ENCODE data around the gene CCDC85B. TPM values are rescaled to one million over a fixed set of nuclear protein-coding genes. Genes with fewer than 3 reads are reported as not detected.

CCDC85B gene
- total RNA-seq, 2 donors from 2014 or later = 49.8 to 54.5 TPM

- Histone ChIP-seq H3K4me1 (peaks cover 21% of the 10 kb centered on the region), H3K9me3 (no peaks in the 10 kb centered on the region), H3K27ac (no peak overlapping the region), H3K27me3 (no peaks in the 10 kb centered on the region), H3K36me3 (replicated peaks in 1 of 2; ENCODE audit: insufficient read depth in 1 of 2, low read depth in 2 of 2) (peaks cover 0 to 7% of the 10 kb centered on the region in 2 donors), H3K4me3 (no peak overlapping the region)
- DNase-seq = no peak
- TF ChIP-seq POLR2A (IDR thresholded peaks at IDR 0.05) (no peak), CTCF (IDR thresholded peaks at IDR 0.05) (no peak)
- WGBS, 2 donors = 74 to 76% methylated on average over 28 of the region's 28 CpGs
- intact Hi-C loops (cut with DNase I) = loop anchor here (5.0 kb wide), 1 partner anchor 98 kb away; no protein-coding TSS in a partner anchor
- no peak for ATAC-seq
These were observed 6.4 kb upstream of the CCDC85B start for GRCh38 chr11:65883786-65884715.

- H3K9me3 ChIP-seq = no peaks in the 10 kb centered on the region
- H3K27me3 ChIP-seq = no peaks in the 10 kb centered on the region
- peak; percentile 97 to 100 (median 99) for TF ChIP-seq CTCF (IDR thresholded peaks at IDR 0.05)
- no peak for TF ChIP-seq POLR2A (IDR thresholded peaks at IDR 0.05)
- no peak overlapping the region for H3K4me3 ChIP-seq
- ATAC-seq (peak; percentile 37), DNase-seq (peak; percentile 75 to 82 (median 80))
- intact Hi-C loops (cut with DNase I) = loop anchor here (5.0 kb wide), 1 partner anchor 98 kb away; no protein-coding TSS in a partner anchor
- 0 to 18% methylated on average over 3 to 9 of the region's 9 CpGs for WGBS, 2 donors
- peaks cover 0 to 7% of the 10 kb centered on the region in 2 donors for H3K36me3 ChIP-seq (replicated peaks in 1 of 2; ENCODE audit: insufficient read depth in 1 of 2, low read depth in 2 of 2)
- peaks cover 27% of the 10 kb centered on the region for H3K4me1 ChIP-seq
- no peak overlapping the region for H3K27ac ChIP-seq
These were observed 5.8 kb upstream of the CCDC85B start for GRCh38 chr11:65884716-65885092.

GRCh38 chr11:65885231-65885630 is 5.2 kb upstream of the CCDC85B start:
- Histone ChIP-seq H3K4me3 (no peak overlapping the region), H3K27me3 (no peaks in the 10 kb centered on the region), H3K36me3 (replicated peaks in 1 of 2; ENCODE audit: insufficient read depth in 1 of 2, low read depth in 2 of 2) (peaks cover 0 to 7% of the 10 kb centered on the region in 2 donors), H3K4me1 (peaks cover 32% of the 10 kb centered on the region), H3K27ac (no peak overlapping the region), H3K9me3 (no peaks in the 10 kb centered on the region)
- ATAC-seq (no peak), DNase-seq (no peak)
- 76 to 87% methylated on average over 5 to 7 of the region's 7 CpGs for WGBS, 2 donors
- TF ChIP-seq CTCF (IDR thresholded peaks at IDR 0.05) (no peak), POLR2A (IDR thresholded peaks at IDR 0.05) (no peak)
- intact Hi-C loops (cut with DNase I) = no loop called here

- no peak for ATAC-seq
- H3K4me3 ChIP-seq = no peak overlapping the region
- intact Hi-C loops (cut with DNase I) = no loop called here
- TF ChIP-seq CTCF (IDR thresholded peaks at IDR 0.05) (no peak), POLR2A (IDR thresholded peaks at IDR 0.05) (no peak)
- peaks cover 0 to 7% of the 10 kb centered on the region in 2 donors for H3K36me3 ChIP-seq (replicated peaks in 1 of 2; ENCODE audit: insufficient read depth in 1 of 2, low read depth in 2 of 2)
- 86% methylated on average over 12 of the region's 12 CpGs for WGBS, 2 donors
- H3K27me3 ChIP-seq = no peaks in the 10 kb centered on the region
- H3K27ac ChIP-seq = no peak overlapping the region
- H3K9me3 ChIP-seq = no peaks in the 10 kb centered on the region
- DNase-seq = no peak
- peaks cover 38% of the 10 kb centered on the region for H3K4me1 ChIP-seq
These were observed 4.5 kb upstream of the CCDC85B start for GRCh38 chr11:65885808-65886536.

Data from body of pancreas (tissue), 4 donors.